ENCODE data around the gene SCLT1. TPM values are rescaled to one million over a fixed set of nuclear protein-coding genes. Genes with fewer than 3 reads are reported as not detected.

SCLT1 gene
- total and polyA plus RNA-seq, 2 of the 13 experiments (the other 11 are each of a cell fraction or from before 2014, with no cell fraction given) = 1.5 to 8.7 TPM

DNA sequence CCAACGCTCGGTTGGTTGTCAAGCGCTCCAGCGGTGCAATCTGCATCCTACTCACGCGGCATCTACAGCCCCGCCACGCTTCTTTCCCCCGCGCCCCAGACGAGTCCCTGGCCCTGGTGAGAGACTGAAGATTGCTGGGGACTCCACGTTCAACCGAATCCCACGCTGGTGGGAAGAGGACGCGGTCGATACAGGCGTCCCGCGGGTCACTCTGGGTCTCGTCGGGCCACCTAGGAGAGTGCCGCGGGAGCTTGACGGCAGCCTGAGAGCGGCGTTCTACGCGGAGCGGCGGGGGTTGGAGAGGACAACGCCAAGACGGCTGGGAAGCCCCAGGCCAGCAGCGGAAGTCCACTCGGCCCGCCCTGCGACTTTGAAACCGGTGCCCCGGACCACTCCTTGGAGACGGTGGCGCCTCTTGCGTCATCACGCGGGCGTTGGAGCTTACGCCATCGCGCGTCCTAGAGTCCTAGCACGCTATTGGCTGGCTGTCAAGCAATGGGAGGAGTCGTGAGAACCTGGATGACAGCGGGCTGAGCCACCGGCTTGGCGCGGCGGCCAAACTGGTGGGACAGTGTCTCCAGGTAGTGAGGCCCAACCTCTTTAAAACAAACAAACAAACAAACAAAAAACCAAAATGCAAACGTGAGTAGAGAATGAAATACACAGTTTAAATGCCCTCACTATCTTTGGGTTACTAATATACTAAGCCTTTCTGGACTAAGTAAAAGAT, at the start of gene SCLT1 (continued):
- TF ChIP-seq, protein P1, sequence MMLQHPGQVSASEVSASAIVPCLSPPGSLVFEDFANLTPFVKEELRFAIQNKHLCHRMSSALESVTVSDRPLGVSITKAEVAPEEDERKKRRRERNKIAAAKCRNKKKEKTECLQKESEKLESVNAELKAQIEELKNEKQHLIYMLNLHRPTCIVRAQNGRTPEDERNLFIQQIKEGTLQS (CRISPR knock-in tag; IDR thresholded peaks at IDR 0.05) = peak; percentile 93
- TF ChIP-seq TBL1XR1 (IDR thresholded peaks at IDR 0.05; ENCODE audit: borderline replicate concordance, low read length, partially characterized antibody) = no peak
- TF ChIP-seq, protein P2, sequence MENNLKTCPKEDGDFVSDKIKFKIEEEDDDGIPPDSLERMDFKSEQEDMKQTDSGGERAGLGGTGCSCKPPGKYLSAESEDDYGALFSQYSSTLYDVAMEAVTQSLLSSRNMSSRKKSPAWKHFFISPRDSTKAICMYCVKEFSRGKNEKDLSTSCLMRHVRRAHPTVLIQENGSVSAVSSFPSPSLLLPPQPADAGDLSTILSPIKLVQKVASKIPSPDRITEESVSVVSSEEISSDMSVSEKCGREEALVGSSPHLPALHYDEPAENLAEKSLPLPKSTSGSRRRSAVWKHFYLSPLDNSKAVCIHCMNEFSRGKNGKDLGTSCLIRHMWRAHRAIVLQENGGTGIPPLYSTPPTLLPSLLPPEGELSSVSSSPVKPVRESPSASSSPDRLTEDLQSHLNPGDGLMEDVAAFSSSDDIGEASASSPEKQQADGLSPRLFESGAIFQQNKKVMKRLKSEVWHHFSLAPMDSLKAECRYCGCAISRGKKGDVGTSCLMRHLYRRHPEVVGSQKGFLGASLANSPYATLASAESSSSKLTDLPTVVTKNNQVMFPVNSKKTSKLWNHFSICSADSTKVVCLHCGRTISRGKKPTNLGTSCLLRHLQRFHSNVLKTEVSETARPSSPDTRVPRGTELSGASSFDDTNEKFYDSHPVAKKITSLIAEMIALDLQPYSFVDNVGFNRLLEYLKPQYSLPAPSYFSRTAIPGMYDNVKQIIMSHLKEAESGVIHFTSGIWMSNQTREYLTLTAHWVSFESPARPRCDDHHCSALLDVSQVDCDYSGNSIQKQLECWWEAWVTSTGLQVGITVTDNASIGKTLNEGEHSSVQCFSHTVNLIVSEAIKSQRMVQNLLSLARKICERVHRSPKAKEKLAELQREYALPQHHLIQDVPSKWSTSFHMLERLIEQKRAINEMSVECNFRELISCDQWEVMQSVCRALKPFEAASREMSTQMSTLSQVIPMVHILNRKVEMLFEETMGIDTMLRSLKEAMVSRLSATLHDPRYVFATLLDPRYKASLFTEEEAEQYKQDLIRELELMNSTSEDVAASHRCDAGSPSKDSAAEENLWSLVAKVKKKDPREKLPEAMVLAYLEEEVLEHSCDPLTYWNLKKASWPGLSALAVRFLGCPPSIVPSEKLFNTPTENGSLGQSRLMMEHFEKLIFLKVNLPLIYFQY (CRISPR knock-in tag; IDR thresholded peaks at IDR 0.05; ENCODE audit: borderline replicate concordance) = peak; percentile 20; the same call in 1 of the 2 replicates
- TF ChIP-seq ISX (CRISPR knock-in tag; conservative IDR thresholded peaks at IDR 0.05) = no peak
- TF ChIP-seq ZNF17 (CRISPR knock-in tag; IDR thresholded peaks at IDR 0.05) = 0 out of 2 replicates have a peak, but pooled peaks have one; percentile 38
- TF ChIP-seq, protein P3, sequence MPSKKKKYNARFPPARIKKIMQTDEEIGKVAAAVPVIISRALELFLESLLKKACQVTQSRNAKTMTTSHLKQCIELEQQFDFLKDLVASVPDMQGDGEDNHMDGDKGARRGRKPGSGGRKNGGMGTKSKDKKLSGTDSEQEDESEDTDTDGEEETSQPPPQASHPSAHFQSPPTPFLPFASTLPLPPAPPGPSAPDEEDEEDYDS (CRISPR knock-in tag; IDR thresholded peaks at IDR 0.05) = peak; percentile 63; the same call in 1 of the 2 replicates
- no peak for TF ChIP-seq KLF9 (CRISPR knock-in tag; IDR thresholded peaks at IDR 0.05; ENCODE audit: low read depth)
- TF ChIP-seq, protein P4, sequence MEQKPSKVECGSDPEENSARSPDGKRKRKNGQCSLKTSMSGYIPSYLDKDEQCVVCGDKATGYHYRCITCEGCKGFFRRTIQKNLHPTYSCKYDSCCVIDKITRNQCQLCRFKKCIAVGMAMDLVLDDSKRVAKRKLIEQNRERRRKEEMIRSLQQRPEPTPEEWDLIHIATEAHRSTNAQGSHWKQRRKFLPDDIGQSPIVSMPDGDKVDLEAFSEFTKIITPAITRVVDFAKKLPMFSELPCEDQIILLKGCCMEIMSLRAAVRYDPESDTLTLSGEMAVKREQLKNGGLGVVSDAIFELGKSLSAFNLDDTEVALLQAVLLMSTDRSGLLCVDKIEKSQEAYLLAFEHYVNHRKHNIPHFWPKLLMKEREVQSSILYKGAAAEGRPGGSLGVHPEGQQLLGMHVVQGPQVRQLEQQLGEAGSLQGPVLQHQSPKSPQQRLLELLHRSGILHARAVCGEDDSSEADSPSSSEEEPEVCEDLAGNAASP (CRISPR knock-in tag; IDR thresholded peaks at IDR 0.05; ENCODE audit: borderline replicate concordance) = no peak
- no peak for TF ChIP-seq ZNF816 (CRISPR knock-in tag; IDR thresholded peaks at IDR 0.05; ENCODE audit: borderline replicate concordance)
- no peak for TF ChIP-seq ZNF549 (CRISPR knock-in tag; IDR thresholded peaks at IDR 0.05)
- TF ChIP-seq PCBP2 (optimal IDR thresholded peaks at IDR 0.05; ENCODE audit: low read depth, low read length, poor library complexity, severe bottlenecking) = no peak
- TF ChIP-seq, protein P5, sequence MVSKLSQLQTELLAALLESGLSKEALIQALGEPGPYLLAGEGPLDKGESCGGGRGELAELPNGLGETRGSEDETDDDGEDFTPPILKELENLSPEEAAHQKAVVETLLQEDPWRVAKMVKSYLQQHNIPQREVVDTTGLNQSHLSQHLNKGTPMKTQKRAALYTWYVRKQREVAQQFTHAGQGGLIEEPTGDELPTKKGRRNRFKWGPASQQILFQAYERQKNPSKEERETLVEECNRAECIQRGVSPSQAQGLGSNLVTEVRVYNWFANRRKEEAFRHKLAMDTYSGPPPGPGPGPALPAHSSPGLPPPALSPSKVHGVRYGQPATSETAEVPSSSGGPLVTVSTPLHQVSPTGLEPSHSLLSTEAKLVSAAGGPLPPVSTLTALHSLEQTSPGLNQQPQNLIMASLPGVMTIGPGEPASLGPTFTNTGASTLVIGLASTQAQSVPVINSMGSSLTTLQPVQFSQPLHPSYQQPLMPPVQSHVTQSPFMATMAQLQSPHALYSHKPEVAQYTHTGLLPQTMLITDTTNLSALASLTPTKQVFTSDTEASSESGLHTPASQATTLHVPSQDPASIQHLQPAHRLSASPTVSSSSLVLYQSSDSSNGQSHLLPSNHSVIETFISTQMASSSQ (IDR thresholded peaks at IDR 0.05; ENCODE audit: low read depth) = no peak
- TF ChIP-seq, protein P5 (CRISPR knock-in tag; IDR thresholded peaks at IDR 0.05; ENCODE audit: borderline replicate concordance) = peak; percentile 69; the same call in 1 of the 2 replicates
- TF ChIP-seq, protein P6, sequence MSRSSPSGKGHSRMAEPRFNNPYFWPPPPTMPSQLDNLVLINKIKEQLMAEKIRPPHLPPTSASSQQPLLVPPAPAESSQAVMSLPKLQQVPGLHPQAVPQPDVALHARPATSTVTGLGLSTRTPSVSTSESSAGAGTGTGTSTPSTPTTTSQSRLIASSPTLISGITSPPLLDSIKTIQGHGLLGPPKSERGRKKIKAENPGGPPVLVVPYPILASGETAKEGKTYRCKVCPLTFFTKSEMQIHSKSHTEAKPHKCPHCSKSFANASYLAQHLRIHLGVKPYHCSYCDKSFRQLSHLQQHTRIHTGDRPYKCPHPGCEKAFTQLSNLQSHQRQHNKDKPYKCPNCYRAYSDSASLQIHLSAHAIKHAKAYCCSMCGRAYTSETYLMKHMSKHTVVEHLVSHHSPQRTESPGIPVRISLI (CRISPR knock-in tag; IDR thresholded peaks at IDR 0.05; ENCODE audit: borderline replicate concordance) = 0 out of 2 replicates have a peak, but pooled peaks have one; percentile 67
- no peak for TF ChIP-seq XBP1 (CRISPR knock-in tag; IDR thresholded peaks at IDR 0.05)
- TF ChIP-seq SUZ12 (IDR thresholded peaks at IDR 0.05; ENCODE audit: low read depth, low read length) = no peak
- TF ChIP-seq PHF20 (CRISPR knock-in tag; IDR thresholded peaks at IDR 0.05) = peak; percentile 71
- peak; percentile 83 for TF ChIP-seq BORCS8-MEF2B (CRISPR knock-in tag; IDR thresholded peaks at IDR 0.05)

Data from HepG2 (cell line).